Endodermal cell (in vitro differentiated cells): Measurements from ENCODE around the gene CALML3. TPM values are rescaled to one million over a fixed set of nuclear protein-coding genes. Genes with fewer than 3 reads are reported as not detected.

Experiments
- DNase-seq: peaks from one replicate; pipeline ENCODE4 v3.0.0-alpha.2; 2017
- H3K27ac ChIP-seq: 2 replicates; pipeline ENCODE4 v1.5.1; 2013; ENCODE audit warnings: mild to moderate bottlenecking, low read depth, low read length, moderate library complexity
- H3K27me3 ChIP-seq: 2 replicates; pipeline ENCODE4 v1.6.1; 2013; ENCODE audit warnings: mild to moderate bottlenecking, low read length, moderate library complexity; ENCODE audit not compliant: insufficient read depth, control insufficient read depth, poor library complexity, severe bottlenecking
- H3K36me3 ChIP-seq: 2 replicates; pipeline ENCODE4 v1.7.0; 2013; ENCODE audit warnings: mild to moderate bottlenecking, low read length, moderate library complexity; ENCODE audit not compliant: control insufficient read depth, insufficient read depth
- H3K4me1 ChIP-seq: one replicate; pipeline ENCODE4 v1.7.0; 2013; ENCODE audit warnings: low read length; ENCODE audit not compliant: control insufficient read depth, insufficient read depth
- H3K4me3 ChIP-seq: 2 replicates; pipeline ENCODE4 v1.5.1; 2013; ENCODE audit warnings: mild to moderate bottlenecking, low read length, moderate library complexity
- H3K9ac ChIP-seq: 2 replicates; pipeline ENCODE4 v1.6.1; 2013; ENCODE audit warnings: mild to moderate bottlenecking, low read length, moderate library complexity; ENCODE audit not compliant: poor library complexity, severe bottlenecking; ENCODE audit errors: extremely low read depth
- H3K9me3 ChIP-seq: 2 replicates; pipeline ENCODE4 v1.6.1; 2013; ENCODE audit warnings: mild to moderate bottlenecking, low read length, moderate library complexity; ENCODE audit not compliant: control insufficient read depth
- H3K27ac Mint-ChIP-seq: 2 replicates; pipeline ENCODE4 v1.8.0; 2020; ENCODE audit warnings: mixed read lengths
- H3K27me3 Mint-ChIP-seq: 2 replicates; pipeline ENCODE4 v1.8.0; 2021; ENCODE audit warnings: mild to moderate bottlenecking, mixed read lengths; ENCODE audit not compliant: insufficient read depth
- H3K36me3 Mint-ChIP-seq: 2 replicates; pipeline ENCODE4 v1.8.0; 2020; ENCODE audit warnings: low read depth, mixed read lengths
- H3K4me1 Mint-ChIP-seq: 2 replicates; pipeline ENCODE4 v1.8.0; 2020; ENCODE audit warnings: mixed read lengths
- H3K4me3 Mint-ChIP-seq: 2 replicates; pipeline ENCODE4 v1.8.0; 2020; ENCODE audit warnings: mild to moderate bottlenecking, moderate library complexity, mixed read lengths
- H3K9me3 Mint-ChIP-seq: 2 replicates; pipeline ENCODE4 v1.8.0; 2020; ENCODE audit warnings: mild to moderate bottlenecking, mixed read lengths
- CTCF ChIP-seq: fragments of 200-600 bp; sonication (generic); conservative IDR thresholded peaks from 2 replicates; pipeline ENCODE4 v1.5.0; 2021; ENCODE audit warnings: antibody characterized with exemption, mild to moderate bottlenecking
- WGBS, 2 experiments: methylation state at CpG; one replicate each; pipeline versions ENCODE4 v1.1.5 to v1.1.7; 2013; ENCODE audit warnings: missing lambda C conversion rate in 2 of 2, mixed read lengths in 1 of 2; ENCODE audit not compliant: insufficient coverage in 1 of 2, insufficient read length in 1 of 2; 5-methylcytosine and 5-hydroxymethylcytosine counted together
- total RNA-seq, 2 donors: library from RNA; stranded (reverse); fragmentation: NEBNext Ultra II Directional in 1 of 2; extraction: Animal tissue kit (Norgen Biotek cat#: 25700) in 1 of 2; gene quantifications; 2 replicates in 1 of 2; 3 replicates in 1 of 2; pipeline ENCODE4 v1.2.1, GENCODE V29; 2021

The CALML3 gene
- total RNA-seq, 2 donors from 2014 or later, result not detected

GRCh38 chr10:5490032-5490431 is 34.7 kb upstream of the CALML3 start:
- TF ChIP-seq CTCF, result no peak
- Mint-ChIP-seq H3K9me3 (peaks cover 14% of the 10 kb centered on the region), H3K36me3 (no peaks in the 10 kb centered on the region), H3K27me3 (peaks cover 10% of the 10 kb centered on the region), H3K4me1 (peaks cover 50% of the 10 kb centered on the region), H3K4me3 (no peak overlapping the region), H3K27ac (no peak overlapping the region)
- WGBS, 2 experiments, result 83 to 92% methylated on average over 1 to 4 of the region's 4 CpGs
- no peaks in the 10 kb centered on the region for H3K27me3 ChIP-seq
- no peak overlapping the region for H3K27ac ChIP-seq
- peaks cover 3% of the 10 kb centered on the region for H3K4me1 ChIP-seq
- DNase-seq, result no peak
- no peak overlapping the region for H3K4me3 ChIP-seq
- no peaks in the 10 kb centered on the region for H3K36me3 ChIP-seq
- no peaks in the 10 kb centered on the region for H3K9me3 ChIP-seq
- no peak overlapping the region for H3K9ac ChIP-seq

- H3K36me3 Mint-ChIP-seq, result no peaks in the 10 kb centered on the region
- no peak for TF ChIP-seq CTCF
- peaks cover 47% of the 10 kb centered on the region for H3K4me1 Mint-ChIP-seq
- no peaks in the 10 kb centered on the region for H3K27me3 ChIP-seq
- H3K27me3 Mint-ChIP-seq, result peaks cover 8% of the 10 kb centered on the region
- H3K36me3 ChIP-seq, result no peaks in the 10 kb centered on the region
- no peak overlapping the region for H3K4me3 ChIP-seq
- peaks cover 14% of the 10 kb centered on the region for H3K9me3 Mint-ChIP-seq
- H3K27ac ChIP-seq, result no peak overlapping the region
- H3K27ac Mint-ChIP-seq, result no peak overlapping the region
- DNase-seq, result no peak
- H3K4me3 Mint-ChIP-seq, result no peak overlapping the region
- WGBS, 2 experiments, result 88 to 94% methylated on average over 5 to 10 of the region's 10 CpGs
- peaks cover 3% of the 10 kb centered on the region for H3K4me1 ChIP-seq
- H3K9ac ChIP-seq, result no peak overlapping the region
- no peaks in the 10 kb centered on the region for H3K9me3 ChIP-seq
These were observed 33.9 kb upstream of the CALML3 start for GRCh38 chr10:5490698-5491464.

- Mint-ChIP-seq H3K36me3 (no peaks in the 10 kb centered on the region), H3K27ac (no peak overlapping the region)
- no peak for DNase-seq
These were observed 33.3 kb upstream of the CALML3 start for GRCh38 chr10:5491477-5491876.

More at GRCh38 chr10:5491477-5491876, 33.3 kb upstream of the CALML3 start:
- Histone ChIP-seq H3K27me3 (no peaks in the 10 kb centered on the region), H3K9ac (no peak overlapping the region), H3K9me3 (no peaks in the 10 kb centered on the region), H3K4me3 (no peak overlapping the region), H3K27ac (no peak overlapping the region), H3K36me3 (no peaks in the 10 kb centered on the region), H3K4me1 (peaks cover 3% of the 10 kb centered on the region)
- Mint-ChIP-seq H3K4me3 (no peak overlapping the region), H3K9me3 (peaks cover 14% of the 10 kb centered on the region), H3K27me3 (peaks cover 8% of the 10 kb centered on the region), H3K4me1 (peaks cover 42% of the 10 kb centered on the region)
- 90 to 95% methylated on average over 7 of the region's 7 CpGs for WGBS, 2 experiments
- TF ChIP-seq CTCF, result no peak
